Measurements from ENCODE around the gene UPF1.

DNA sequence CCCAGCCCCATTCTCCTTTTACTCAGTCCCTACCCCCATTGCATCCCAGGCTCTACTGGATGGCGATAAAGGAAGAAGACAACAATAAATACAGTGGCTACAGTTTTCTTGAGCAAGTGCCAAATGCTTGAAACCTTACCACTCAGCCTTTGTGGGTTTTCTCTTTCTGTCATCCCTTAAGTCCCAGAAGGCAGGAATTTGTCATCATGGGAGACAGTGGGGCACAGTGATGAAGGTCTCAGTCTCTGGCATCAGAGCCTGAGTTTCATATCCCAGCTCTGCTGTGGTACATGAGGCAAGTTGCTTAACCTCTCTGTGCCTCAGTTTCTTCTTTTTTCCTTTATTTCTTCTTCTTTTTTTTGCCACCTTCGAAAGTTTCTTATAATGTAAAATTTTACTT, 35.5 kb upstream of the UPF1 start:
- TF ChIP-seq, protein P1, sequence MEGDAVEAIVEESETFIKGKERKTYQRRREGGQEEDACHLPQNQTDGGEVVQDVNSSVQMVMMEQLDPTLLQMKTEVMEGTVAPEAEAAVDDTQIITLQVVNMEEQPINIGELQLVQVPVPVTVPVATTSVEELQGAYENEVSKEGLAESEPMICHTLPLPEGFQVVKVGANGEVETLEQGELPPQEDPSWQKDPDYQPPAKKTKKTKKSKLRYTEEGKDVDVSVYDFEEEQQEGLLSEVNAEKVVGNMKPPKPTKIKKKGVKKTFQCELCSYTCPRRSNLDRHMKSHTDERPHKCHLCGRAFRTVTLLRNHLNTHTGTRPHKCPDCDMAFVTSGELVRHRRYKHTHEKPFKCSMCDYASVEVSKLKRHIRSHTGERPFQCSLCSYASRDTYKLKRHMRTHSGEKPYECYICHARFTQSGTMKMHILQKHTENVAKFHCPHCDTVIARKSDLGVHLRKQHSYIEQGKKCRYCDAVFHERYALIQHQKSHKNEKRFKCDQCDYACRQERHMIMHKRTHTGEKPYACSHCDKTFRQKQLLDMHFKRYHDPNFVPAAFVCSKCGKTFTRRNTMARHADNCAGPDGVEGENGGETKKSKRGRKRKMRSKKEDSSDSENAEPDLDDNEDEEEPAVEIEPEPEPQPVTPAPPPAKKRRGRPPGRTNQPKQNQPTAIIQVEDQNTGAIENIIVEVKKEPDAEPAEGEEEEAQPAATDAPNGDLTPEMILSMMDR (conservative IDR thresholded peaks at IDR 0.05; ENCODE audit: low read length): no peak
- TF ChIP-seq EZH2phosphoT487 (IDR thresholded peaks at IDR 0.05; ENCODE audit: borderline replicate concordance, low read depth, low read length): no peak

Measured in OCI-LY7 (cell line).